B cell (primary cell): Measurements from ENCODE around the gene NPM3. TPM values are rescaled to one million over a fixed set of nuclear protein-coding genes. Genes with fewer than 3 reads are reported as not detected.
A peak's percentile ranks its signal among the peaks of the same experiment; 100 is the strongest.

Source experiments
- ATAC-seq: fragments of 200-7000 bp; cut with Tn5 transposase; one replicate; pipeline ENCODE4 v1.10.0; 2021; ENCODE audit warnings: low read depth, mild to moderate bottlenecking, moderate number of reproducible peaks, moderate library complexity
- CTCF ChIA-PET: fragments of 350-600 bp; sonication (Branson Sonifier 250); formaldehyde crosslinking; loops from one replicate; lab custom pipeline; 2021; ENCODE audit warnings: antibody characterized with exemption, inconsistent platforms; lab: Charles Lee
- POLR2A ChIA-PET: fragments of 350-600 bp; sonication (Branson Sonifier 250); formaldehyde crosslinking; loops from one replicate; lab custom pipeline; 2021; ENCODE audit warnings: antibody characterized with exemption; lab: Charles Lee
- DNase-seq: peaks from one replicate; pipeline ENCODE4 v3.0.0; 2013
- H2AFZ ChIP-seq: 2 replicates; pipeline ENCODE4 v1.6.1; 2012; ENCODE audit warnings: mild to moderate bottlenecking, low read depth, low read length; ENCODE audit not compliant: insufficient read depth, poor library complexity, severe bottlenecking
- H3K27ac ChIP-seq, 2 donors: 1 replicate in 1 of 2; 2 replicates in 1 of 2; pipeline ENCODE4 v1.5.1; 2012 to 2013; ENCODE audit warnings: low read length in 2 of 2, mild to moderate bottlenecking in 2 of 2, moderate library complexity in 1 of 2
- H3K27me3 ChIP-seq, 4 experiments: fragments of 200-600 bp in 1 of 4; sonication (generic) in 1 of 4; replicated peaks in 1 of 4; 1 replicate in 2 of 4; 2 replicates in 2 of 4; pipeline versions ENCODE4 v1.6.1 to v1.7.0; 2013 to 2016; ENCODE audit warnings: low read length in 3 of 4, mild to moderate bottlenecking in 2 of 4, mixed read lengths in 1 of 4, moderate library complexity in 1 of 4; ENCODE audit not compliant: insufficient read depth in 4 of 4, control insufficient read depth in 3 of 4; ENCODE audit errors: control extremely low read depth in 1 of 4
- H3K36me3 ChIP-seq, 2 experiments: replicated peaks in 1 of 2; 1 replicate in 1 of 2; 2 replicates in 1 of 2; pipeline versions ENCODE4 v1.6.1 to v1.7.1; 2013; ENCODE audit warnings: low read length in 1 of 2; ENCODE audit not compliant: insufficient read depth in 2 of 2, control insufficient read depth in 1 of 2; ENCODE audit errors: control extremely low read depth in 1 of 2, extremely low read depth in 1 of 2
- H3K4me1 ChIP-seq, 2 donors: fragments of 200-600 bp in 1 of 2; sonication (generic) in 1 of 2; 1 replicate in 1 of 2; 2 replicates in 1 of 2; pipeline versions ENCODE4 v1.5.1 to v1.6.1; 2013 to 2017; ENCODE audit warnings: low read length in 2 of 2; ENCODE audit not compliant: control insufficient read depth in 2 of 2, insufficient read depth in 2 of 2
- H3K4me2 ChIP-seq: replicated peaks from 2 replicates; pipeline ENCODE3; 2012; ENCODE audit warnings: mild to moderate bottlenecking, low read depth, low read length; ENCODE audit not compliant: poor library complexity, severe bottlenecking
- H3K4me3 ChIP-seq, 5 experiments: fragments of 200-600 bp in 1 of 5; sonication (generic) in 1 of 5; 1 replicate in 3 of 5; 2 replicates in 2 of 5; pipeline versions ENCODE4 v1.5.1 to v1.7.0; 2011 to 2016; ENCODE audit warnings: low read length in 4 of 5, mild to moderate bottlenecking in 4 of 5, low read depth in 2 of 5, control low read depth in 1 of 5, moderate library complexity in 1 of 5; ENCODE audit not compliant: insufficient read depth in 1 of 5; ENCODE audit errors: control extremely low read depth in 1 of 5, extremely low read depth in 1 of 5
- H3K79me2 ChIP-seq: fragments of 200-600 bp; sonication (generic); one replicate; pipeline ENCODE4 v1.6.0; 2016; ENCODE audit warnings: low read length; ENCODE audit not compliant: control insufficient read depth, insufficient read depth
- H3K9ac ChIP-seq: fragments of 200-600 bp; sonication (generic); 2 replicates; pipeline ENCODE4 v1.6.1; 2017; ENCODE audit warnings: mild to moderate bottlenecking, low read length, moderate library complexity
- H3K9me3 ChIP-seq, 3 donors: one replicate each; pipeline versions ENCODE4 v1.6.1 to v1.7.1; 2013; ENCODE audit warnings: low read length in 2 of 3; ENCODE audit not compliant: control insufficient read depth in 2 of 3, insufficient read depth in 1 of 3; ENCODE audit errors: control extremely low read depth in 1 of 3
- H4K20me1 ChIP-seq: 2 replicates; pipeline ENCODE4 v1.6.0; 2012; ENCODE audit warnings: mild to moderate bottlenecking, low read length; ENCODE audit not compliant: insufficient read depth, control insufficient read depth, poor library complexity, severe bottlenecking
- H3K27ac Mint-ChIP-seq: one replicate; pipeline ENCODE4 v1.8.0; 2021; ENCODE audit warnings: mixed read lengths
- H3K27me3 Mint-ChIP-seq: one replicate; pipeline ENCODE4 v1.8.0; 2021; ENCODE audit warnings: mixed read lengths
- H3K4me1 Mint-ChIP-seq: one replicate; pipeline ENCODE4 v1.8.0; 2021; ENCODE audit warnings: mixed read lengths
- H3K4me3 Mint-ChIP-seq: one replicate; pipeline ENCODE4 v1.8.0; 2021; ENCODE audit warnings: mixed read lengths
- H3K9me3 Mint-ChIP-seq: one replicate; pipeline ENCODE4 v1.8.0; 2022; ENCODE audit warnings: mixed read lengths; ENCODE audit not compliant: insufficient read depth
- CTCF ChIP-seq: fragments of 200-600 bp; IDR thresholded peaks from one replicate; pipeline ENCODE4 v1.8.0; 2022; ENCODE audit warnings: antibody characterized with exemption, mild to moderate bottlenecking
- EZH2 ChIP-seq: IDR thresholded peaks from 2 replicates; pipeline ENCODE4 v1.6.1; 2012; ENCODE audit warnings: borderline replicate concordance, low read depth, mild to moderate bottlenecking, moderate library complexity, low read length; ENCODE audit not compliant: insufficient read depth, poor library complexity, severe bottlenecking
- WGBS: methylation state at CpG from one replicate; pipeline ENCODE4 v1.1.5; 2013; ENCODE audit warnings: missing lambda C conversion rate; ENCODE audit not compliant: insufficient coverage; 5-methylcytosine and 5-hydroxymethylcytosine counted together
- intact Hi-C: fragments of 100-400 bp; cut with micrococcal nuclease; formaldehyde crosslinking; loops from one replicate; pipeline ENCODE4 v1.10.0; 2022
- polyA plus RNA-seq: library from polyadenylated mRNA; depleted of rRNA; stranded (reverse); fragments of >200 nt; gene quantifications from 2 replicates; pipeline ENCODE4 v1.2.3, GENCODE V29; 2012
- total RNA-seq, 2 donors: library from RNA; stranded (reverse); fragments of 120-200 nt in 1 of 2; gene quantifications; 1 replicate in 1 of 2; 2 replicates in 1 of 2; pipeline versions ENCODE4 v1.2.3 to v1.2.4, GENCODE V29; 2013 to 2022

Gene NPM3
- total and polyA plus RNA-seq, 2 donors (not counting 1 experiment from before 2014, with no cell fraction given), result 7.7 to 13.5 TPM

GRCh38 chr10:101778781-101779543 lies 4.3 kb downstream of the NPM3 start:
- H3K27ac Mint-ChIP-seq, result peak overlapping the region; percentile 20
- TF ChIP-seq CTCF (no peak), EZH2 (peak; percentile 4)
- Histone ChIP-seq H3K4me3 (peak overlapping the region; percentile 22 to 77 (median 57)), H3K27me3 (peaks cover 0 to 50% (median 29%) of the 10 kb centered on the region in 4 experiments), H3K9me3 (peaks cover 0 to 21% (median 0%) of the 10 kb centered on the region in 3 donors), H3K9ac (peak overlapping the region; percentile 72), H2AFZ (peak overlapping the region; percentile 72), H3K4me2 (peak overlapping the region; percentile 92), H3K79me2 (peaks cover 24% of the 10 kb centered on the region), H3K27ac (no peak overlapping the region), H4K20me1 (peaks cover 45% of the 10 kb centered on the region), H3K4me1 (peaks cover 55 to 78% of the 10 kb centered on the region in 2 donors), H3K36me3 (no peaks in the 10 kb centered on the region)
- ATAC-seq, result no peak
- DNase-seq, result peak; percentile 66
- ChIA-PET POLR2A (interaction anchor here (0.5 to 0.7 kb wide), 4 partner anchors 9 to 684 kb away, joined by 3 to 7 read pairs (median 4); no protein-coding TSS in a partner anchor), CTCF (interaction anchor here (0.8 to 0.9 kb wide), 2 partner anchors 39 to 566 kb away, joined by 4 read pairs; partner anchors contain the start of gene OGA)
- H3K9me3 Mint-ChIP-seq, result no peaks in the 10 kb centered on the region
- intact Hi-C loops, result loop anchor here (1.0 kb wide), 1 partner anchor 231 kb away; no protein-coding TSS in a partner anchor
- peak overlapping the region; percentile 91 for H3K4me3 Mint-ChIP-seq
- 5% methylated on average over 56 of the region's 58 CpGs for WGBS
- H3K4me1 Mint-ChIP-seq, result peaks cover 70% of the 10 kb centered on the region
- H3K27me3 Mint-ChIP-seq, result peaks cover 30% of the 10 kb centered on the region
